Stimulated activated naive CD8-positive, alpha-beta T cell treated with anti-CD3 and anti-CD28 coated beads, Interleukin-15, amount 100 ng/mL, for 72 hours (primary cell): Measurements from ENCODE around the gene SIRPD.

Experiments
- ATAC-seq: fragments of 150-1000 bp; cut with Tn5 transposase; 2 replicates; pipeline ENCODE4 v1.10.0; 2021; ENCODE audit warnings: mild to moderate bottlenecking, moderate library complexity
- DNase-seq, 2 donors: peaks; one replicate each; pipeline ENCODE4 v3.0.0; 2021 to 2022
- H3K27ac Mint-ChIP-seq, 2 donors: one replicate each; pipeline ENCODE4 v1.8.0; 2022; ENCODE audit warnings: mild to moderate bottlenecking in 2 of 2, mixed read lengths in 2 of 2, moderate library complexity in 2 of 2
- H3K27me3 Mint-ChIP-seq: one replicate; pipeline ENCODE4 v1.8.0; 2022; ENCODE audit warnings: mixed read lengths
- H3K4me1 Mint-ChIP-seq: one replicate; pipeline ENCODE4 v1.8.0; 2022; ENCODE audit warnings: mild to moderate bottlenecking, mixed read lengths
- H3K4me3 Mint-ChIP-seq, 2 donors: one replicate each; pipeline ENCODE4 v1.8.0; 2022; ENCODE audit warnings: mild to moderate bottlenecking in 2 of 2, mixed read lengths in 2 of 2, moderate library complexity in 1 of 2
- H3K9me3 Mint-ChIP-seq, 2 donors: one replicate each; pipeline ENCODE4 v1.8.0; 2022; ENCODE audit warnings: mixed read lengths in 2 of 2

SIRPD gene

GRCh38 chr20:1565461-1565860 is 8.0 kb upstream of the SIRPD start:
- Mint-ChIP-seq H3K27ac (no peak overlapping the region), H3K27me3 (no peaks in the 10 kb centered on the region), H3K4me3 (no peak overlapping the region), H3K9me3 (peaks cover 16 to 24% of the 10 kb centered on the region in 2 donors), H3K4me1 (peaks cover 13% of the 10 kb centered on the region)
- ATAC-seq = no peak
- no peak for DNase-seq

GRCh38 chr20:1563598-1563997 is 6.1 kb upstream of the SIRPD start:
- H3K9me3 Mint-ChIP-seq = peaks cover 16 to 24% of the 10 kb centered on the region in 2 donors
- ATAC-seq (no peak), DNase-seq (no peak)
- no peak overlapping the region for H3K27ac Mint-ChIP-seq
- no peaks in the 10 kb centered on the region for H3K27me3 Mint-ChIP-seq
- H3K4me1 Mint-ChIP-seq = peaks cover 13% of the 10 kb centered on the region
- H3K4me3 Mint-ChIP-seq = no peak overlapping the region

- peaks cover 13% of the 10 kb centered on the region for H3K4me1 Mint-ChIP-seq
- no peaks in the 10 kb centered on the region for H3K27me3 Mint-ChIP-seq
- ATAC-seq (no peak), DNase-seq (no peak)
- H3K9me3 Mint-ChIP-seq = peaks cover 16 to 24% of the 10 kb centered on the region in 2 donors
- no peak overlapping the region for H3K27ac Mint-ChIP-seq
- no peak overlapping the region for H3K4me3 Mint-ChIP-seq
These were observed 5.1 kb upstream of the SIRPD start for GRCh38 chr20:1562622-1563021.

- no peak overlapping the region for H3K27ac Mint-ChIP-seq
These were observed 3.8 kb upstream of the SIRPD start for GRCh38 chr20:1561350-1561749.

GRCh38 chr20:1555952-1556351 is 1.6 kb downstream of the SIRPD start:
- no peaks in the 10 kb centered on the region for H3K27me3 Mint-ChIP-seq
- peaks cover 9% of the 10 kb centered on the region for H3K4me1 Mint-ChIP-seq
- H3K27ac Mint-ChIP-seq = peak overlapping the region in 1 of 2 donors; percentile 83
- DNase-seq = no peak
- no peak overlapping the region for H3K4me3 Mint-ChIP-seq
- H3K9me3 Mint-ChIP-seq = peaks cover 15 to 16% of the 10 kb centered on the region in 2 donors
- peak; percentile 65 for ATAC-seq

More at GRCh38 chr20:1561350-1561749, 3.8 kb upstream of the SIRPD start:
- DNase-seq (no peak), ATAC-seq (no peak)
- no peak overlapping the region for H3K4me3 Mint-ChIP-seq
- H3K9me3 Mint-ChIP-seq = peaks cover 19 to 28% of the 10 kb centered on the region in 2 donors
- no peaks in the 10 kb centered on the region for H3K27me3 Mint-ChIP-seq
- H3K4me1 Mint-ChIP-seq = peaks cover 16% of the 10 kb centered on the region

- DNase-seq (no peak), ATAC-seq (no peak)
- Mint-ChIP-seq H3K9me3 (peaks cover 24% of the 10 kb centered on the region in 2 donors), H3K27ac (no peak overlapping the region), H3K4me3 (no peak overlapping the region), H3K27me3 (no peaks in the 10 kb centered on the region), H3K4me1 (peaks cover 15% of the 10 kb centered on the region)
These were observed 17.6 kb downstream of the SIRPD start for GRCh38 chr20:1539816-1540419.

- DNase-seq (no peak), ATAC-seq (no peak)
- Mint-ChIP-seq H3K4me3 (no peak overlapping the region), H3K27me3 (no peaks in the 10 kb centered on the region), H3K4me1 (peaks cover 15% of the 10 kb centered on the region), H3K27ac (peak overlapping the region in 1 of 2 donors; percentile 23), H3K9me3 (peaks cover 14 to 20% of the 10 kb centered on the region in 2 donors)
These were observed 18.9 kb downstream of the SIRPD start for GRCh38 chr20:1538655-1539054.

- DNase-seq (no peak), ATAC-seq (no peak)
- H3K27ac Mint-ChIP-seq = no peak overlapping the region
- H3K9me3 Mint-ChIP-seq = peaks cover 12 to 15% of the 10 kb centered on the region in 2 donors
- peak overlapping the region in 1 of 2 donors; percentile 12 for H3K4me3 Mint-ChIP-seq
- peaks cover 15% of the 10 kb centered on the region for H3K4me1 Mint-ChIP-seq
- H3K27me3 Mint-ChIP-seq = no peaks in the 10 kb centered on the region
These were observed 19.8 kb downstream of the SIRPD start for GRCh38 chr20:1537731-1538058.

GRCh38 chr20:1536893-1537730 is 20.4 kb downstream of the SIRPD start:
- peak overlapping the region; percentile 21 to 45 for H3K27ac Mint-ChIP-seq
- H3K4me3 Mint-ChIP-seq = peak overlapping the region in 1 of 2 donors; percentile 12
- no peaks in the 10 kb centered on the region for H3K27me3 Mint-ChIP-seq
- peaks cover 15% of the 10 kb centered on the region for H3K4me1 Mint-ChIP-seq
- no peak for DNase-seq
- no peak for ATAC-seq
- H3K9me3 Mint-ChIP-seq = peaks cover 12 to 15% of the 10 kb centered on the region in 2 donors

GRCh38 chr20:1535420-1536175 is 21.9 kb downstream of the SIRPD start:
- no peaks in the 10 kb centered on the region for H3K27me3 Mint-ChIP-seq
- H3K27ac Mint-ChIP-seq = no peak overlapping the region
- ATAC-seq = no peak
- peaks cover 3 to 8% of the 10 kb centered on the region in 2 donors for H3K9me3 Mint-ChIP-seq
- no peak overlapping the region for H3K4me3 Mint-ChIP-seq
- peaks cover 19% of the 10 kb centered on the region for H3K4me1 Mint-ChIP-seq
- no peak for DNase-seq

- peaks cover 25% of the 10 kb centered on the region for H3K4me1 Mint-ChIP-seq
- H3K9me3 Mint-ChIP-seq = peaks cover 0 to 1% of the 10 kb centered on the region in 2 donors
- H3K27ac Mint-ChIP-seq = no peak overlapping the region
- H3K4me3 Mint-ChIP-seq = no peak overlapping the region
- no peak for DNase-seq
- H3K27me3 Mint-ChIP-seq = no peaks in the 10 kb centered on the region
- ATAC-seq = no peak
These were observed 23.0 kb downstream of the SIRPD start for GRCh38 chr20:1534526-1534925.

GRCh38 chr20:1533059-1533458 is 24.4 kb downstream of the SIRPD start:
- H3K27me3 Mint-ChIP-seq = no peaks in the 10 kb centered on the region
- peak; percentile 60 for ATAC-seq
- peaks cover 25% of the 10 kb centered on the region for H3K4me1 Mint-ChIP-seq
- H3K9me3 Mint-ChIP-seq = peaks cover 0 to 4% of the 10 kb centered on the region in 2 donors
- H3K27ac Mint-ChIP-seq = no peak overlapping the region
- DNase-seq = no peak
- no peak overlapping the region for H3K4me3 Mint-ChIP-seq

GRCh38 chr20:1528811-1529210 is 28.7 kb downstream of the SIRPD start:
- ATAC-seq (no peak), DNase-seq (no peak)
- Mint-ChIP-seq H3K27me3 (no peaks in the 10 kb centered on the region), H3K27ac (no peak overlapping the region), H3K4me3 (no peak overlapping the region), H3K4me1 (peaks cover 10% of the 10 kb centered on the region), H3K9me3 (peaks cover 0 to 5% of the 10 kb centered on the region in 2 donors)

GRCh38 chr20:1527923-1528322 is 29.6 kb downstream of the SIRPD start:
- Mint-ChIP-seq H3K9me3 (peaks cover 0 to 5% of the 10 kb centered on the region in 2 donors), H3K27ac (no peak overlapping the region), H3K4me3 (no peak overlapping the region), H3K27me3 (no peaks in the 10 kb centered on the region), H3K4me1 (peaks cover 10% of the 10 kb centered on the region)
- ATAC-seq (no peak), DNase-seq (no peak)

GRCh38 chr20:1526896-1527295 is 30.6 kb downstream of the SIRPD start:
- Mint-ChIP-seq H3K4me1 (peaks cover 10% of the 10 kb centered on the region), H3K27me3 (no peaks in the 10 kb centered on the region), H3K9me3 (peaks cover 0 to 5% of the 10 kb centered on the region in 2 donors), H3K27ac (no peak overlapping the region), H3K4me3 (no peak overlapping the region)
- no peak for ATAC-seq
- DNase-seq = no peak

- Mint-ChIP-seq H3K27me3 (peaks cover under 1% of the 10 kb centered on the region), H3K9me3 (peaks cover 0 to 5% of the 10 kb centered on the region in 2 donors)
- no peak for DNase-seq
These were observed 31.2 kb downstream of the SIRPD start for GRCh38 chr20:1526310-1526709.

More at GRCh38 chr20:1526310-1526709, 31.2 kb downstream of the SIRPD start:
- no peak overlapping the region for H3K4me3 Mint-ChIP-seq
- peaks cover 10% of the 10 kb centered on the region for H3K4me1 Mint-ChIP-seq
- H3K27ac Mint-ChIP-seq = no peak overlapping the region
- ATAC-seq = no peak
